Measurements from ENCODE around the gene NKIRAS1.

DNA sequence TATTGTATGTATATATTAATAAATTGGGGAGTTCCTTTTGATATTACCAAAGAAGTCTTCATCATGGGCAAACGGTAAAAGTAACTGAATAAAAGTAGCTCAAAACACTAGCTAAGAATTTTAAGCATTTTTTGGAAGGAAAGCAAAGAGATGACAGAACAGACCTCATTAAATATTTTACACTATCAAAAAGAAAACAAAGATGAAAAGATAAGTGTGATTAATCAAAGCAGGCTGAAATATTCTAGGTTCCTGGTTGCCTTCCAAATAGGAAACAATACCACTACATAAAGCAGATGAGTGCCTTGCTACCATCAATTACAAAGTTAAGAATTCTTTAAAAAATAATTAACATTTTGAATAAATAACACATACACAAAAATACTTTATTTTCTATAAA, 3.6 kb downstream of the NKIRAS1 start:
- TF ChIP-seq, protein P1, sequence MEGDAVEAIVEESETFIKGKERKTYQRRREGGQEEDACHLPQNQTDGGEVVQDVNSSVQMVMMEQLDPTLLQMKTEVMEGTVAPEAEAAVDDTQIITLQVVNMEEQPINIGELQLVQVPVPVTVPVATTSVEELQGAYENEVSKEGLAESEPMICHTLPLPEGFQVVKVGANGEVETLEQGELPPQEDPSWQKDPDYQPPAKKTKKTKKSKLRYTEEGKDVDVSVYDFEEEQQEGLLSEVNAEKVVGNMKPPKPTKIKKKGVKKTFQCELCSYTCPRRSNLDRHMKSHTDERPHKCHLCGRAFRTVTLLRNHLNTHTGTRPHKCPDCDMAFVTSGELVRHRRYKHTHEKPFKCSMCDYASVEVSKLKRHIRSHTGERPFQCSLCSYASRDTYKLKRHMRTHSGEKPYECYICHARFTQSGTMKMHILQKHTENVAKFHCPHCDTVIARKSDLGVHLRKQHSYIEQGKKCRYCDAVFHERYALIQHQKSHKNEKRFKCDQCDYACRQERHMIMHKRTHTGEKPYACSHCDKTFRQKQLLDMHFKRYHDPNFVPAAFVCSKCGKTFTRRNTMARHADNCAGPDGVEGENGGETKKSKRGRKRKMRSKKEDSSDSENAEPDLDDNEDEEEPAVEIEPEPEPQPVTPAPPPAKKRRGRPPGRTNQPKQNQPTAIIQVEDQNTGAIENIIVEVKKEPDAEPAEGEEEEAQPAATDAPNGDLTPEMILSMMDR (IDR thresholded peaks at IDR 0.05): no peak
- TF ChIP-seq POLR2A (IDR thresholded peaks at IDR 0.05): no peak
